HepG2 (cell line): ENCODE data around the gene CD7. TPM values are rescaled to one million over a fixed set of nuclear protein-coding genes. Genes with fewer than 3 reads are reported as not detected.

Source experiments
- AGO1 ChIP-seq: fragments of 200-400 bp; formaldehyde crosslinking; IDR thresholded peaks from 2 replicates; pipeline ENCODE4 v1.6.1; 2017; ENCODE audit warnings: mild to moderate bottlenecking, low read depth, low read length, moderate library complexity; ENCODE audit not compliant: poor library complexity, severe bottlenecking
- ASH2L ChIP-seq: fragments of 300-600, 200-600 bp; sonication (generic); IDR thresholded peaks from 2 replicates; pipeline ENCODE4 v1.7.0; 2017; ENCODE audit warnings: low read depth, mild to moderate bottlenecking, moderate library complexity, mixed read lengths, low read length; ENCODE audit not compliant: insufficient read length
- KDM5B ChIP-seq: sonication (generic); formaldehyde crosslinking; IDR thresholded peaks from 2 replicates; pipeline ENCODE4 v1.4.0; 2020; ENCODE audit warnings: missing genetic modification reagents, mild to moderate bottlenecking, borderline replicate concordance
- KLF16 ChIP-seq, 2 experiments: sonication (generic) in 1 of 2; formaldehyde crosslinking in 1 of 2; IDR thresholded peaks; 2 replicates each; pipeline versions ENCODE4 v1.6.1 to v1.8.0; 2016 to 2023; ENCODE audit warnings: missing genetic modification reagents in 2 of 2, missing compliant biosample characterization in 1 of 2
- RARG ChIP-seq: sonication (generic); formaldehyde crosslinking; IDR thresholded peaks from 2 replicates; pipeline ENCODE4 v1.4.0; 2020; ENCODE audit warnings: low read depth, mild to moderate bottlenecking, missing genetic modification reagents
- RBM22 ChIP-seq: fragments of 200-400 bp; formaldehyde crosslinking; optimal IDR thresholded peaks from 2 replicates; pipeline ENCODE3; 2017; ENCODE audit warnings: mild to moderate bottlenecking, low read length, moderate library complexity
- SALL1 ChIP-seq: sonication (generic); formaldehyde crosslinking; IDR thresholded peaks from 2 replicates; pipeline ENCODE4 v1.8.0; 2022; ENCODE audit warnings: mild to moderate bottlenecking, missing genetic modification reagents
- SIN3B ChIP-seq: fragments of 150-350 bp; IDR thresholded peaks from 2 replicates; pipeline ENCODE4 v1.6.1; 2014; ENCODE audit warnings: low read length
- WIZ ChIP-seq: sonication (generic); formaldehyde crosslinking; IDR thresholded peaks from 2 replicates; pipeline ENCODE4 v1.5.1; 2020; ENCODE audit warnings: mild to moderate bottlenecking, missing genetic modification reagents
- ZNF34 ChIP-seq: sonication (generic); formaldehyde crosslinking; IDR thresholded peaks from 2 replicates; pipeline ENCODE4 v1.4.0; 2020; ENCODE audit warnings: mild to moderate bottlenecking, missing genetic modification reagents, borderline replicate concordance
- ZNF496 ChIP-seq: sonication (generic); formaldehyde crosslinking; IDR thresholded peaks from 2 replicates; pipeline ENCODE4 v1.8.1; 2023; ENCODE audit warnings: mild to moderate bottlenecking, moderate library complexity, missing genetic modification reagents; ENCODE audit not compliant: insufficient replicate concordance
- ZNF546 ChIP-seq: sonication (generic); formaldehyde crosslinking; conservative IDR thresholded peaks from 2 replicates; pipeline ENCODE4 v1.8.1; 2023; ENCODE audit warnings: mild to moderate bottlenecking, missing genetic modification reagents
- ZNF552 ChIP-seq: sonication (generic); formaldehyde crosslinking; IDR thresholded peaks from 2 replicates; pipeline ENCODE4 v1.9.0; 2022; ENCODE audit warnings: missing genetic modification reagents, mild to moderate bottlenecking, borderline replicate concordance
- polyA plus RNA-seq, 8 experiments: library from polyadenylated mRNA; depleted of rRNA in 3 of 8; stranded (reverse) in 7 of 8; unstranded in 1 of 8; fragments of >200 nt; fragmentation: Illumina TruSeq in 4 of 8; extraction: Trizol in 4 of 8; gene quantifications; 2 replicates each; pipeline versions ENCODE4 v1.2.1 to v1.2.3, GENCODE V29; 2011 to 2016; ENCODE audit warnings: low read depth in 4 of 8, missing spikeins in 1 of 8, mixed read lengths in 1 of 8; ENCODE audit not compliant: insufficient read depth in 1 of 8
- total RNA-seq, 5 experiments: library from RNA; depleted of rRNA; stranded (reverse); fragments of >200 nt; fragmentation: Illumina TruSeq; extraction: Trizol; gene quantifications; 2 replicates each; pipeline ENCODE4 v1.2.3, GENCODE V29; 2016; ENCODE audit warnings: low read depth in 1 of 5
- TF ChIP-seq, protein P1 (sequence below): IDR thresholded peaks from 2 replicates; pipeline ENCODE4 v1.6.1; 2018; ENCODE audit warnings: missing genetic modification reagents
- TF ChIP-seq, protein P2 (sequence below): sonication (generic); formaldehyde crosslinking; IDR thresholded peaks from 2 replicates; pipeline ENCODE4 v1.8.0; 2022; ENCODE audit warnings: low read depth, missing genetic modification reagents
- TF ChIP-seq, protein P3 (sequence below): sonication (generic); formaldehyde crosslinking; conservative IDR thresholded peaks from 2 replicates; pipeline ENCODE4 v1.8.0; 2022; ENCODE audit warnings: missing genetic modification reagents
- TF ChIP-seq, protein P4 (sequence below): sonication (generic); formaldehyde crosslinking; IDR thresholded peaks from 2 replicates; pipeline ENCODE4 v1.4.0; 2020; ENCODE audit warnings: missing genetic modification reagents
- TF ChIP-seq, protein P5 (sequence below): sonication (generic); formaldehyde crosslinking; IDR thresholded peaks from 2 replicates; pipeline ENCODE4 v1.4.0; 2020; ENCODE audit warnings: mild to moderate bottlenecking, missing genetic modification reagents
- TF ChIP-seq, protein P6 (sequence below): IDR thresholded peaks from 2 replicates; pipeline ENCODE4 v1.6.1; 2016; ENCODE audit warnings: missing compliant biosample characterization, missing genetic modification reagents, borderline replicate concordance
- TF ChIP-seq, protein P7 (sequence below): IDR thresholded peaks from 2 replicates; pipeline ENCODE4 v1.6.1; 2016; ENCODE audit warnings: missing compliant biosample characterization, missing genetic modification reagents, borderline replicate concordance

The CD7 gene
- total and polyA plus RNA-seq, 2 of the 13 experiments (the other 11 are each of a cell fraction or from before 2014, with no cell fraction given) = 67.6 to 76.4 TPM

DNA sequence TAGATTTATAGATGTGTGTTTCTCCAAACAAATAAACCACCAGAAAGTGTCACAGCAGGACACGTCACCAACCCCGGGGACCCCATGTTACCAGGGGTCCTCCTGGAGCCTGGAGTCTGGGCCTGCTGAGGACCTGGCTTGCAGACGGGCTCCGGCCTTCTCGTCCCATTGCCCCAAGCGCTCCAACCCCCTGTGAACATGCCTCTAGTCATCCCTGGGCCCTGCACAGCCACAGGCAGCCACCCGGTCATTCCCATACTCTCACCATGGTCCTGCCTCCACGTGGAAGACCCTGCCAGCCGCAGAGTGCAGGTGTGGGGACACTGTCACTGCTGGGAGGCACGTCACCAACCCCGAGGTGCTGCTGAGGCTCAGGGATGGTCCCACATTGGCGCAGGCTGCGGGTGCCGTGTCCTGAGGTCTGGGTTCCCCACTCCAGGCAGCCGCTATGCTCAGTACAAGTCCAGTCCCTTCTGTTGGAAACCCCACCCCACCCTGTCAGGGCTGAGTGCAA, 11.6 kb upstream of the CD7 start (continued):
- TF ChIP-seq, protein P1, sequence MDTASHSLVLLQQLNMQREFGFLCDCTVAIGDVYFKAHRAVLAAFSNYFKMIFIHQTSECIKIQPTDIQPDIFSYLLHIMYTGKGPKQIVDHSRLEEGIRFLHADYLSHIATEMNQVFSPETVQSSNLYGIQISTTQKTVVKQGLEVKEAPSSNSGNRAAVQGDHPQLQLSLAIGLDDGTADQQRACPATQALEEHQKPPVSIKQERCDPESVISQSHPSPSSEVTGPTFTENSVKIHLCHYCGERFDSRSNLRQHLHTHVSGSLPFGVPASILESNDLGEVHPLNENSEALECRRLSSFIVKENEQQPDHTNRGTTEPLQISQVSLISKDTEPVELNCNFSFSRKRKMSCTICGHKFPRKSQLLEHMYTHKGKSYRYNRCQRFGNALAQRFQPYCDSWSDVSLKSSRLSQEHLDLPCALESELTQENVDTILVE (CRISPR knock-in tag) = no peak
- TF ChIP-seq ZNF546 (0 out of 2 replicates have a peak, but pooled peaks have one; percentile 0), ZNF552 (CRISPR knock-in tag) (no peak), RARG (CRISPR knock-in tag) (no peak), WIZ (CRISPR knock-in tag) (no peak), KLF16 (CRISPR knock-in tag; IDR thresholded peaks at IDR 0.05) (no peak), RBM22 (no peak), ZNF496 (CRISPR knock-in tag) (no peak), SIN3B (0 out of 2 replicates have a peak, but pooled peaks have one; percentile 18), KDM5B (CRISPR knock-in tag) (peak; percentile 16; the same call in 1 of the 2 replicates), AGO1 (no peak), ASH2L (no peak), SALL1 (CRISPR knock-in tag) (no peak), ZNF34 (CRISPR knock-in tag) (no peak)
- TF ChIP-seq, protein P2, sequence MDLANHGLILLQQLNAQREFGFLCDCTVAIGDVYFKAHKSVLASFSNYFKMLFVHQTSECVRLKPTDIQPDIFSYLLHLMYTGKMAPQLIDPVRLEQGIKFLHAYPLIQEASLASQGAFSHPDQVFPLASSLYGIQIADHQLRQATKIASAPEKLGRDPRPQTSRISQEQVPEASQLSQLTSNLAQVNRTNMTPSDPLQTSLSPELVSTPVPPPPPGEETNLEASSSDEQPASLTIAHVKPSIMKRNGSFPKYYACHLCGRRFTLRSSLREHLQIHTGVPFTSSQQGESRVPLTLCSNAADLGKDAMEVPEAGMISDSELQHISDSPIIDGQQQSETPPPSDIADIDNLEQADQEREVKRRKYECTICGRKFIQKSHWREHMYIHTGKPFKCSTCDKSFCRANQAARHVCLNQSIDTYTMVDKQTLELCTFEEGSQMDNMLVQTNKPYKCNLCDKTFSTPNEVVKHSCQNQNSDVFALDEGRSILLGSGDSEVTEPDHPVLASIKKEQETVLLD (CRISPR knock-in tag) = no peak
- TF ChIP-seq, protein P3, sequence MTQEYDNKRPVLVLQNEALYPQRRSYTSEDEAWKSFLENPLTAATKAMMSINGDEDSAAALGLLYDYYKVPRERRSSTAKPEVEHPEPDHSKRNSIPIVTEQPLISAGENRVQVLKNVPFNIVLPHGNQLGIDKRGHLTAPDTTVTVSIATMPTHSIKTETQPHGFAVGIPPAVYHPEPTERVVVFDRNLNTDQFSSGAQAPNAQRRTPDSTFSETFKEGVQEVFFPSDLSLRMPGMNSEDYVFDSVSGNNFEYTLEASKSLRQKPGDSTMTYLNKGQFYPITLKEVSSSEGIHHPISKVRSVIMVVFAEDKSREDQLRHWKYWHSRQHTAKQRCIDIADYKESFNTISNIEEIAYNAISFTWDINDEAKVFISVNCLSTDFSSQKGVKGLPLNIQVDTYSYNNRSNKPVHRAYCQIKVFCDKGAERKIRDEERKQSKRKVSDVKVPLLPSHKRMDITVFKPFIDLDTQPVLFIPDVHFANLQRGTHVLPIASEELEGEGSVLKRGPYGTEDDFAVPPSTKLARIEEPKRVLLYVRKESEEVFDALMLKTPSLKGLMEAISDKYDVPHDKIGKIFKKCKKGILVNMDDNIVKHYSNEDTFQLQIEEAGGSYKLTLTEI (CRISPR knock-in tag) = no peak
- TF ChIP-seq, protein P4, sequence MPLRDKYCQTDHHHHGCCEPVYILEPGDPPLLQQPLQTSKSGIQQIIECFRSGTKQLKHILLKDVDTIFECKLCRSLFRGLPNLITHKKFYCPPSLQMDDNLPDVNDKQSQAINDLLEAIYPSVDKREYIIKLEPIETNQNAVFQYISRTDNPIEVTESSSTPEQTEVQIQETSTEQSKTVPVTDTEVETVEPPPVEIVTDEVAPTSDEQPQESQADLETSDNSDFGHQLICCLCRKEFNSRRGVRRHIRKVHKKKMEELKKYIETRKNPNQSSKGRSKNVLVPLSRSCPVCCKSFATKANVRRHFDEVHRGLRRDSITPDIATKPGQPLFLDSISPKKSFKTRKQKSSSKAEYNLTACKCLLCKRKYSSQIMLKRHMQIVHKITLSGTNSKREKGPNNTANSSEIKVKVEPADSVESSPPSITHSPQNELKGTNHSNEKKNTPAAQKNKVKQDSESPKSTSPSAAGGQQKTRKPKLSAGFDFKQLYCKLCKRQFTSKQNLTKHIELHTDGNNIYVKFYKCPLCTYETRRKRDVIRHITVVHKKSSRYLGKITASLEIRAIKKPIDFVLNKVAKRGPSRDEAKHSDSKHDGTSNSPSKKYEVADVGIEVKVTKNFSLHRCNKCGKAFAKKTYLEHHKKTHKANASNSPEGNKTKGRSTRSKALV (CRISPR knock-in tag) = 0 out of 2 replicates have a peak, but pooled peaks have one; percentile 7
- TF ChIP-seq, protein P5, sequence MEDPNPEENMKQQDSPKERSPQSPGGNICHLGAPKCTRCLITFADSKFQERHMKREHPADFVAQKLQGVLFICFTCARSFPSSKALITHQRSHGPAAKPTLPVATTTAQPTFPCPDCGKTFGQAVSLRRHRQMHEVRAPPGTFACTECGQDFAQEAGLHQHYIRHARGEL (CRISPR knock-in tag) = no peak
- TF ChIP-seq, protein P6, sequence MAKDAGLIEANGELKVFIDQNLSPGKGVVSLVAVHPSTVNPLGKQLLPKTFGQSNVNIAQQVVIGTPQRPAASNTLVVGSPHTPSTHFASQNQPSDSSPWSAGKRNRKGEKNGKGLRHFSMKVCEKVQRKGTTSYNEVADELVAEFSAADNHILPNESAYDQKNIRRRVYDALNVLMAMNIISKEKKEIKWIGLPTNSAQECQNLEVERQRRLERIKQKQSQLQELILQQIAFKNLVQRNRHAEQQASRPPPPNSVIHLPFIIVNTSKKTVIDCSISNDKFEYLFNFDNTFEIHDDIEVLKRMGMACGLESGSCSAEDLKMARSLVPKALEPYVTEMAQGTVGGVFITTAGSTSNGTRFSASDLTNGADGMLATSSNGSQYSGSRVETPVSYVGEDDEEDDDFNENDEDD (CRISPR knock-in tag) = no peak
- TF ChIP-seq, protein P7, sequence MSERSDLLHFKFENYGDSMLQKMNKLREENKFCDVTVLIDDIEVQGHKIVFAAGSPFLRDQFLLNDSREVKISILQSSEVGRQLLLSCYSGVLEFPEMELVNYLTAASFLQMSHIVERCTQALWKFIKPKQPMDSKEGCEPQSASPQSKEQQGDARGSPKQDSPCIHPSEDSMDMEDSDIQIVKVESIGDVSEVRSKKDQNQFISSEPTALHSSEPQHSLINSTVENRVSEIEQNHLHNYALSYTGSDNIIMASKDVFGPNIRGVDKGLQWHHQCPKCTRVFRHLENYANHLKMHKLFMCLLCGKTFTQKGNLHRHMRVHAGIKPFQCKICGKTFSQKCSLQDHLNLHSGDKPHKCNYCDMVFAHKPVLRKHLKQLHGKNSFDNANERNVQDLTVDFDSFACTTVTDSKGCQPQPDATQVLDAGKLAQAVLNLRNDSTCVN (CRISPR knock-in tag) = no peak
